NCI-H1930 (cell line): ENCODE results near the gene TBK1.

Experiments
- DNase-seq, 2 experiments: peaks; one replicate each; lab custom pipeline; 2025; lab: John Stamatoyannopoulos, UW

TBK1 gene

DNA sequence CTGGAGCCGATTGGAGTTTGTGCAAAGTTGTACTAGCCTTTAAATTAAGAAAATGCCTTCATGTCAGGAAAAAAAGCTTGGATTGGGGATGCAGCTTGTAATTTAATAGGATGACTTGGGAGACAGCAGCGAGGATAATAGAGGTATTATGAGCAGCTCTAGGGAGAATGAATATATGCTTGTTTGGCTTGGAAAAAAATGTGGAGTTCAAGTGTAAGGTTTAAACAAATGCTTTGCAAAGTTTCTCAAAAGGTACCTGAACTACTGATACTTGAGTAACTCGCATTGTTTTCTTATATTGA is 93.1 kb downstream of the TBK1 start:
- no peak for DNase-seq

GRCh38 chr12:64549108-64549507 is 97.2 kb downstream of the TBK1 start:
- DNase-seq, result no peak

GRCh38 chr12:64550755-64551154 is 98.8 kb downstream of the TBK1 start:
- DNase-seq, result no peak

DNA sequence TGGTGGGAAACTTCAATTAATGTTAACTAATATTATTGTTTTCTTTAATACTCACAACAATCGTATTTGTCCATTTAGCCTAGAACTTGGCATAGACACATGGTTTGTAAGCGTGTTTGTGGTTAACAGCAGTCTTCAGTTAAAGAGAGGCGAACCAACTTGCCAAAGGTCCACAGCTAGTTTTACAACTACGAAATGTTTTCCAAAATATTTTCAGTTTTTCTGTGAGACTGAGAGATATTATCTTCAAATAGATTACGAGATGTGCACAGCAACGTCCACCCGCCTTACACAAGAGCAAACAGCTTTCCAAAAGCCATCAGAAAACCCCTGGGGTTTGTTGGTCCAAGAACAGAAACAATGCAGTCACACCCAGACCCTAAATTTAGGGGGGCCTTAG is 99.8 kb downstream of the TBK1 start:
- DNase-seq, result no peak
